Spleen (tissue), 7 donors: ENCODE data around the gene MSX2.

Source experiments
- POLR2AphosphoS5 ChIP-seq, 3 donors: sonication (generic); formaldehyde crosslinking; IDR thresholded peaks; one replicate each; pipeline ENCODE4 v1.5.1; 2017; ENCODE audit warnings: antibody characterized with exemption in 3 of 3
- TF ChIP-seq, protein P1 (sequence below), 11 experiments: fragments of 200-600 bp in 7 of 11; fragments of 450-650 bp in 4 of 11; sonication (generic) in 4 of 11; IDR thresholded peaks in 8 of 11; conservative IDR thresholded peaks in 3 of 11; 1 replicate in 7 of 11; 2 replicates in 4 of 11; pipeline versions ENCODE4 v1.4.0 to v1.8.0; 2016 to 2021; ENCODE audit warnings: antibody characterized with exemption in 11 of 11, inconsistent platforms in 4 of 11, mild to moderate bottlenecking in 1 of 11
- donor health status: DM: no; HTN: no; CAD: no; lungs with moderate emphysema.
- donor health status: DM: no; HTN: no; CAD: no.
- donor health status: DM: no; HTN: no; CAD: no.

DNA sequence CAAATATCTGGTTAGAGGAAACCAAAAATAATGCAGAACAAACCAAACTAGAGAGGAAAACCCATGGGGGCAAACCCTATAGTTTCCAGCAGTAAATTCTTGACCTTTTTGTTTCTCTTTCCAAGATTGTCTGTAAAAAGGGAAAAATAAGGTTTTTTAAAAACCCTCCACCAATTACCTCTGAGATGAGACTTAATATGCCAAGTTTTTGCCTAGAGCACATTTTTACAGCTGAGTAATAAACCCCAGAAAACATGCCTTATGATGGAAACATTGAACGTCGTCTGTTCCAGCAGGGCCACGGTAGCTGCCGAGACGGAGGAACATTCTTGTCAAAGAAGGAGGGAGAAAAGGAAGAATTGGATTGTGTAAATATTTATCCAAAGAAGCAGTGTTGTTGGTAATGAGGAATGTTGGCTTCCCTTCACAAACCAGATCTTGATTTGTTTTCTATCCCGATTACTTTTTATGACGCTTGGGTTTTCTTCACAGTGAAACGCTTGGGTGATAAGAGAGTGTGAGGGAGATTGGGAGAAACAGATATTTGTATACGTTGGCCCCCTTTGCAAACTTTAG lies 17.3 kb upstream of the MSX2 start:
- TF ChIP-seq, protein P1, sequence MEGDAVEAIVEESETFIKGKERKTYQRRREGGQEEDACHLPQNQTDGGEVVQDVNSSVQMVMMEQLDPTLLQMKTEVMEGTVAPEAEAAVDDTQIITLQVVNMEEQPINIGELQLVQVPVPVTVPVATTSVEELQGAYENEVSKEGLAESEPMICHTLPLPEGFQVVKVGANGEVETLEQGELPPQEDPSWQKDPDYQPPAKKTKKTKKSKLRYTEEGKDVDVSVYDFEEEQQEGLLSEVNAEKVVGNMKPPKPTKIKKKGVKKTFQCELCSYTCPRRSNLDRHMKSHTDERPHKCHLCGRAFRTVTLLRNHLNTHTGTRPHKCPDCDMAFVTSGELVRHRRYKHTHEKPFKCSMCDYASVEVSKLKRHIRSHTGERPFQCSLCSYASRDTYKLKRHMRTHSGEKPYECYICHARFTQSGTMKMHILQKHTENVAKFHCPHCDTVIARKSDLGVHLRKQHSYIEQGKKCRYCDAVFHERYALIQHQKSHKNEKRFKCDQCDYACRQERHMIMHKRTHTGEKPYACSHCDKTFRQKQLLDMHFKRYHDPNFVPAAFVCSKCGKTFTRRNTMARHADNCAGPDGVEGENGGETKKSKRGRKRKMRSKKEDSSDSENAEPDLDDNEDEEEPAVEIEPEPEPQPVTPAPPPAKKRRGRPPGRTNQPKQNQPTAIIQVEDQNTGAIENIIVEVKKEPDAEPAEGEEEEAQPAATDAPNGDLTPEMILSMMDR (IDR thresholded peaks at IDR 0.05 in 8 of 11, conservative IDR thresholded peaks at IDR 0.05 in 3 of 11), result no peak
- TF ChIP-seq POLR2AphosphoS5 (IDR thresholded peaks at IDR 0.05), result no peak
